Activated T-cell treated with anti-CD3 and anti-CD28 coated beads, Interleukin-2, amount 50 U/mL, for 48 hours (primary cell): Measurements from ENCODE around the gene KIRREL3.

Experiments
- DNase-seq, 2 experiments: peaks; one replicate each; pipeline ENCODE4 v3.0.0-alpha.2; 2020

KIRREL3 gene

GRCh38 chr11:126430581-126431335 lies 569.8 kb downstream of the KIRREL3 start:
- no peak for DNase-seq

GRCh38 chr11:126426820-126427749 lies 573.5 kb downstream of the KIRREL3 start:
- DNase-seq: no peak

DNA sequence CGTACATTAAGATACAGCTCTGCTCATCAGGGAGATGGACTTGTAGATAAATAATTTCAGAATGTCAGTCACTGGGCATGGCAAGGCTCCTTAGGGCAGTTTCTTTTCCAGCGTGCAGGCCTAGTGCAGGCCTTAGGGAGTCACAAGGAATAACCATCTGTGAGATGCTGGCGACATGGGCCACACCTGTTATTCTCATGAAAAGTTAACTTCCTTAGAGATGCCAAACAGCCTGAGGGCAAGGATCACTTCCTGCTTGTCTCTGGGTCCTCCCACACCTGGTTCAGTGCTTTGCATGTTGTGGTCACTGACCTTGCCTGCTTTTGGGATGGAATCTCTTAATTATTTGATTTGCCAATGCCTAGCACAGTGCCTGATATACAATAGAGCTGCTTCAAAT lies 574.5 kb downstream of the KIRREL3 start:
- DNase-seq: no peak

DNA sequence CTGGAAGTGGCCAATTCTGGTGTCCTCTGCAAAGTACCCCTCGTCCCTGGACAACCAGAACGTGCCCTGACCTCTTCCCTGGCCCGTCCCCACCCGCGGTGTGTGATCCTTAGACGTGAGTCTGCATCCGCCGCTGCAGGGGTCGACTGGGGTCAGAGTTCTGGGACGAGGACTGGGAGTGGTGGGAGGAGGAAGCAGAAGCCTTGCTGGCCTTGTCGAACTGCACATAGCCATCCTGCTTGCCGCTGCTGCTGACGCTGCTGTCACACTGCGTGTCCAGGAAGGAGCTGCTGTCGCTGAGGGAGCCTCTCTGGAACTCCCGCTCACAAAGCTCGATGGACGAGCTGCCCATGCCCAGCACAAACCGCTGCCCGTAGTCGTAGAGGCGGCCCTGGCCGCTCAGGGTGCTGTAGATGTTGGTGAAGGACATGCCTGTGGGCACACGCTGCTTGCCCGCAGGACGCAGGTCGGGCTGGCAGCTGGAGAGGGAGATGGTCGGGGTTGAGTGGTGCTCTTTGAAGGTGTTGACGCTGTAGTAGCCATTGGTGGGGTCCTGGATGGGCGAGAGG lies 576.0 kb downstream of the KIRREL3 start:
- DNase-seq: no peak

DNA sequence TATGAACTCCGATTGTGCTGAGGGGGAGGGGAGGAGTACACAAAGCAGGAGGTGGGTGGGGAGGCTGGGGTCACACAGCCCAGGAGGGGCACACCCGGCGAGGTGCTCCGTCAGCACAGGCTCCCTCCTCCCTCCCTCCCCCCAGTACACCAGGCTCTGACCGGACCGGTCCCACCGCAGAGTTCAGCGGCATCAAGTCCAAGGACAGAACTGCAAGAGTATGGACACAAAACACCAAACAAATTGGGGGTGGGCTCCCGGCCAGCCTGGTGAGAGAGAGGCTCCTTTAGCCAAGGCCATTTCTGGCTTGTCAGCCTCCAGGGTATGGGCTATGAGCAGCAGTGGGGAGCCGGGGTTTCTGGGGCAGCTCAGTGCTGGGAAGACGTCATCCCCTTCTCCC lies 576.8 kb downstream of the KIRREL3 start:
- no peak for DNase-seq

DNA sequence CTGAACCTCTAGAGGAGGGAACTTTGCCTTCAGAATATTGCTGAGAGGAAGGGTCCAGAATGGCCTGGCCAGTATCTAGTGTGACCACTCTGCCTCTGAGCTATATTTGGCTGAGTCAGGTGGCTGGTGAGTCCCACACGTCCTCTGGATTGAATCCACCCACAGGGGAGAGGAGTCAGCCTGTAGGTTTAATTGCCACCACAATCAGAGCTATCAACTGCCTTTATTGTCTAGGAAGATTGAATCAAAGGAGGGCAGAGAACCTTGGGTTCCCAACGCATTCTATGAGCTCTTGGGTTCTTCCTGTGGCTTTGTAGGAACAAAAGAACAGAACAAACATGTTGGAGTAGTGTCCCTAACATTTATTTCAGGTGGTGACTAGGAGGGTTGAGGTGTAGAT lies 577.4 kb downstream of the KIRREL3 start:
- no peak for DNase-seq

- no peak for DNase-seq
Measured at GRCh38 chr11:126422446-126422845, 578.1 kb downstream of the KIRREL3 start.

DNA sequence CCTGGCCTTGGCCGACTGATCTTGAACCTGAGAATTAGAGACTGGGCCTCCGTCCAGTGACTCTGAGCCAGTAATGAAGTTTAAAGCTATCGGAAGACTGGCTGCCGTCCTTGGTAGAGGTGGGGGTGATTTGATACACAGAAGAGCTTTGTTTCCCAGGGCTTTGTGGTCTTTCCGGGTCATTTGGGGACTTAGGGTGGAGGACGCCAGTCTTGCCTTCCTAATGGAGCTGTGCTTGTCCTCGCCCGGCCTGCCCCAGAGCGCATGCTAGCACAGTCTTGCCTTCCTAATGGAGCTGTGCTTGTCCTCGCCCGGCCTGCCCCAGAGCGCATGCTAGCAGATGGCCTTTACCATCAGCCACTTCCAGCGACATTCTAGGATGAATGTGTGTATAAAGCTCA lies 579.3 kb downstream of the KIRREL3 start:
- no peak for DNase-seq

- no peak for DNase-seq
Measured at GRCh38 chr11:126420698-126421256, 579.8 kb downstream of the KIRREL3 start.

GRCh38 chr11:126419801-126420697 lies 580.5 kb downstream of the KIRREL3 start:
- DNase-seq: no peak

GRCh38 chr11:126418887-126419286 lies 581.7 kb downstream of the KIRREL3 start:
- DNase-seq: no peak

- no peak for DNase-seq
Measured at GRCh38 chr11:126417091-126417862, 583.3 kb downstream of the KIRREL3 start.

- DNase-seq: peak; percentile 82 to 85
Measured at GRCh38 chr11:126416542-126417090, 584.0 kb downstream of the KIRREL3 start.

DNA sequence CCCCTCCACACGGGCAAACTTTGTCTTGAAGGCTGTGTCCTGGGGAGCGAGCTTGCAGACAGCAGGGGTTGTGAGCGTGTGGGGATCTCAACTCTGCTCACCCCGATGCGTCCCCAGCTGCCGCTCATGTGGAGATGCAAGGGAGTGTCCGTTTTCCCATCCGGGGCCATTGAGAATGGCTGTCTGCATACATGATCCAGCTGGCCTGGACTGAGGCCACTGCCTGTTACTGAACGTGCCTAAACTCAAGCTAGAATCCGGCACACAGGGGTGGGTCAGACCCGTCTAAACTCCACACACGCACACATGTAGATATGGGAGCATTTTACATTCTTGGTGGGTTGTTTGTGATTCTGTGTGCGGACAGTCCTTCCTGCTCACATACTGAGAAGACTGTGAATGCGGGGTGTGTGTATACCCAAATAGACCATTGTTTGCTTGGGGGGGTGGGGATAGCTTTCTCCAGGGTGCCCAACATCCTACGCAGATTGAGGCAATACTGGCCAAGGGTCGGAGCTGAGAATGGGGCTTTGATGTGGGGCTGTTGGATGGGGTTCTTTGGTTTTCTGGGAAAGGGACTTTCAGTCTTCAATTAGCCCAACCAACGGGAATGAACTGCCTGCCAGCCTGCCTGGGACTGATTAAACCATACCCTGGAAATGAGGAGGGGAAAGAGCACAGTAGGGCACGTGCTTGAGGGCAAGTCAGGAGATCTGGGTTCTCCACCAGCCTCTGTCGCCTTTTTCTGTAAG lies 584.7 kb downstream of the KIRREL3 start:
- DNase-seq: no peak

GRCh38 chr11:126415128-126415527 lies 585.4 kb downstream of the KIRREL3 start:
- no peak for DNase-seq

DNA sequence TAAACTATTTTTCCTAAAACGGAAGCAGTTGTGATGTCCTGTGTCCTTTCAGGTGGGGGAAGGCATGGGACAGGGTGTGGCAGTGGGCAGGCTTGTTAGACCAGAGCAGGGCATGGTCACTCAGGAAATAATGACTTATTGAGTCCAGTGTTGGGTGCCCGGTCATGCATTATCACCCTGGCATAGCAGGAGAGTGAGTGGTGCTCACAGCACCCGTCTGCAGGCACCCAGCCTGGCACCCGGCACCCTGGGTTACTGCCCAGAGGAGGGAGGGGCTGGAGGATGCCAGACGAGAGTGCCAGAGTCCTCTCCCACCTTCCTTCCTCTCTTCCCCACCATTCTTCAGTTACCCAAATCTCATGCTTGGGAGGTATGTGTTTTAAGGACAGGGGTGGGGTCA lies 586.0 kb downstream of the KIRREL3 start:
- no peak for DNase-seq

DNA sequence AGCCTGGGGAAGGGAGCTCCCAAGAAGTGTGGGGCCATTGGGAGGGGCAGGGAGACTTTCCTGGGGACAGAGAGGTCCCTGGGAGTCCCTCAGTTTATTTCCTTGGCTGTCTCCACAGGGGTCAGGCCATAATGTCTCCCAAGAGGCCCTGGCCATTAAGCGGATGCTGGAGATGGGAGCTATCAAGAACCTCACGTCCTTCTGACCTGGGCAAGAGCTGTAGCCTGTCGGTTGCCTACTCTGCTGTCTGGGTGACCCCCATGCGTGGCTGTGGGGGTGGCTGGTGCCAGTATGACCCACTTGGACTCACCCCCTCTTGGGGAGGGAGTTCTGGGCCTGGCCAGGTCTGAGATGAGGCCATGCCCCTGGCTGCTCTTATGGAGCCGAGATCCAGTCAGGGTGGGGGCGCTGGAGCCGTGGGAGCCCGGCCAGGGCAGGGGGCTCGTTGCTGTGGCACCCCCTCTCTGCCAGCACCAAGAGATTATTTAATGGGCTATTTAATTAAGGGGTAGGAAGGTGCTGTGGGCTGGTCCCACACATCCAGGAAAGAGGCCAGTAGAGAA lies 586.6 kb downstream of the KIRREL3 start:
- DNase-seq: no peak

DNA sequence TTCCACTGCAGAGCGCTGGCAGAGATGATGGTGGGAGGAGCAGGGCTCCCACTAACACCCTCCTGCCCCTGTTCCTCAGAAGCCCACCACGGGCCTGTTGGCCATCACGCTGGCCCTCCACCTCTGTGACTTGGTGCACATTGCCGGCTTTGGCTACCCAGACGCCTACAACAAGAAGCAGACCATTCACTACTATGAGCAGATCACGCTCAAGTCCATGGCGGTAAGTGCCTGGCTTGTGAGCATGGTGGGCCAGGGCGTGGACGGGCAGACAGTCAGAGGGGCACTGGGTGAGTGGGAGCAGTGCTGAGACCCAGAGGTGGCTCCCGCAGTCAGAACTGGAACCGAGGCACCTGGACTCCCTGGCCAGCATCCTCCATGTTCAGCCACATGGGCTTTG lies 587.1 kb downstream of the KIRREL3 start:
- no peak for DNase-seq

DNA sequence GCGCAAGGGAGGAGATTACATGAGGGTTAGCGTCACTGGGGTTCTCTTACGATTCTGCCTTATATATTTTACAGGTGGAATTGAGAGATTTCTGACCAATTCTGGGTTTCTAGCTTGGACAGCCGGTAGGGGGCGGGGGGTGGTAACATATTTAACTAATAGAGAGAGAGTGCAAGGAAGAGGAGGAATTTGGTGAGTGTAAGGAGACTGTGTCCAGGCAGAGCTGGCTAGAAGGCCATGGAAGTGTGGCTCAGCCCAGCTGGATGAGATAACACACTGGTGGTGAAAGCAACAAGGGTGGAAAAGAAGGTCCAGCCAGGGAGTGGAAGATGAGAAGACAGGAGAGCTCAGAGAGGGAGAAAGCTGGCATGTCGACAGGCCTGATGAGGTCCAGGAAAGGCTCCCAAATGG lies 588.6 kb downstream of the KIRREL3 start:
- DNase-seq: no peak

- no peak for DNase-seq
Measured at GRCh38 chr11:126410649-126411048, 589.9 kb downstream of the KIRREL3 start.
